Sigmoid colon (tissue), 7 donors: Measurements from ENCODE around the gene CCDC170. TPM values are rescaled to one million over a fixed set of nuclear protein-coding genes. Genes with fewer than 3 reads are reported as not detected.
"Not testable (repeated sequence)": the region's sequence is repeated elsewhere in the genome, so short reads cannot be mapped to it uniquely, and the experiment has no call there.

Source experiments
- DNase-seq: peaks from one replicate; pipeline ENCODE4 v3.0.0-alpha.2; 2019
- H3K27ac ChIP-seq, 4 donors: fragments of 200-600 bp; sonication (generic); one replicate each; pipeline ENCODE4 v1.5.1; 2016 to 2019; ENCODE audit warnings: mild to moderate bottlenecking in 1 of 4
- H3K27me3 ChIP-seq, 3 donors: fragments of 200-600 bp; sonication (generic); one replicate each; pipeline ENCODE4 v1.5.1; 2019; ENCODE audit warnings: mild to moderate bottlenecking in 1 of 3
- H3K36me3 ChIP-seq, 4 donors: fragments of 200-600 bp; sonication (generic); one replicate each; pipeline ENCODE4 v1.5.1; 2016 to 2019
- H3K4me1 ChIP-seq, 4 donors: fragments of 200-600 bp; sonication (generic); one replicate each; pipeline ENCODE4 v1.5.1; 2017 to 2019
- H3K4me3 ChIP-seq, 4 donors: fragments of 200-600 bp; sonication (generic); one replicate each; pipeline ENCODE4 v1.5.1; 2017 to 2019; ENCODE audit warnings: mild to moderate bottlenecking in 2 of 4, moderate library complexity in 1 of 4
- H3K9me3 ChIP-seq, 4 donors: fragments of 200-600 bp in 3 of 4; sonication (generic) in 3 of 4; one replicate each; pipeline versions ENCODE4 v1.5.1 to v1.6.1; 2013 to 2019
- EP300 ChIP-seq, 4 donors: sonication (generic); formaldehyde crosslinking; IDR thresholded peaks; one replicate each; pipeline ENCODE4 v1.6.1; 2017; ENCODE audit warnings: antibody characterized with exemption in 4 of 4
- POLR2A ChIP-seq, 2 donors: fragments of 450-650 bp; IDR thresholded peaks; one replicate each; pipeline ENCODE4 v1.6.1; 2016; ENCODE audit warnings: antibody characterized with exemption in 2 of 2, mild to moderate bottlenecking in 2 of 2, moderate library complexity in 2 of 2
- POLR2AphosphoS5 ChIP-seq, 4 donors: sonication (generic); formaldehyde crosslinking; IDR thresholded peaks; one replicate each; pipeline ENCODE4 v1.6.1; 2017; ENCODE audit warnings: antibody characterized with exemption in 4 of 4
- WGBS, 2 donors: extraction: QIAGEN DNeasy Blood & Tissue Kit; methylation state at CpG; one replicate each; pipeline ENCODE4 v1.1.7; 2013; 5-methylcytosine and 5-hydroxymethylcytosine counted together
- intact Hi-C: fragments of 100-400 bp; cut with DNase I; formaldehyde crosslinking; loops from one replicate; pipeline ENCODE4 v1.15.1; 2023
- polyA plus RNA-seq, 3 donors: library from polyadenylated mRNA; stranded (reverse); fragments of 200-250 nt; gene quantifications; one replicate each; pipeline ENCODE4 v1.2.3, GENCODE V29; 2013
- total RNA-seq, 4 donors: library from RNA; depleted of rRNA; stranded (reverse); fragments of >200 nt; gene quantifications; one replicate each; pipeline ENCODE4 v1.1.0, GENCODE V29; 2016
- TF ChIP-seq, protein P1 (sequence below), 4 experiments: fragments of 450-650 bp in 3 of 4; fragments of 200-600 bp in 1 of 4; IDR thresholded peaks; one replicate each; pipeline ENCODE4 v1.5.1; 2016 to 2019; ENCODE audit warnings: antibody characterized with exemption in 4 of 4, mild to moderate bottlenecking in 3 of 4, moderate library complexity in 2 of 4
- donor health status: healthy with polysubstance abuse.
- donor health status: Bipolar disorder and iron deficiency.
- donor health status: healthy.

The CCDC170 gene
- total and polyA plus RNA-seq, 7 donors, result 0.33 to 2.5 (median 0.66) TPM

DNA sequence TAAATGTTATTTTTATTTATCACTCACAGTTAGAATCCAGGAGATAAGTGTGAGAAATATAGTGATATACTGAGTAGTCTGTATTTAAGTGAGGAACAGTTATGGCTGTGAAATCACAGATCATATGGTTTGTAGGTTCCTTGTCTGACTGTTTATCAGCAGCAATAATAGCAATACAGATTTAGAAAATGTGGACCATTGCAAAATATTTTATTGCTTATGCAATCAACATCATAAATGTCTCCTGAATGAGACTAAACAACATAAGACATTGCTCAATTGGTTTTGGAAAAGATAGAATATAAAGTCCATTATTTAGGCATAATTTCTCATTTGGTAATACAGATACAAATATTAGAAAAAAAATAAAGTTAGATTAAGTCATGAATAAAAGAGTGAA is 43.7 kb downstream of the CCDC170 start:
- no peak overlapping the region for H3K4me3 ChIP-seq
- intact Hi-C loops, result no loop called here
- DNase-seq, result no peak
- no peaks in the 10 kb centered on the region for H3K27me3 ChIP-seq
- no peaks in the 10 kb centered on the region for H3K4me1 ChIP-seq
- H3K36me3 ChIP-seq, result no peaks in the 10 kb centered on the region
- no peak overlapping the region for H3K27ac ChIP-seq
- peaks cover 3 to 7% (median 6%) of the 10 kb centered on the region in 4 donors for H3K9me3 ChIP-seq
- TF ChIP-seq POLR2AphosphoS5 (IDR thresholded peaks at IDR 0.05) (no peak), POLR2A (IDR thresholded peaks at IDR 0.05) (no peak), EP300 (IDR thresholded peaks at IDR 0.05) (no peak)
- TF ChIP-seq, protein P1, sequence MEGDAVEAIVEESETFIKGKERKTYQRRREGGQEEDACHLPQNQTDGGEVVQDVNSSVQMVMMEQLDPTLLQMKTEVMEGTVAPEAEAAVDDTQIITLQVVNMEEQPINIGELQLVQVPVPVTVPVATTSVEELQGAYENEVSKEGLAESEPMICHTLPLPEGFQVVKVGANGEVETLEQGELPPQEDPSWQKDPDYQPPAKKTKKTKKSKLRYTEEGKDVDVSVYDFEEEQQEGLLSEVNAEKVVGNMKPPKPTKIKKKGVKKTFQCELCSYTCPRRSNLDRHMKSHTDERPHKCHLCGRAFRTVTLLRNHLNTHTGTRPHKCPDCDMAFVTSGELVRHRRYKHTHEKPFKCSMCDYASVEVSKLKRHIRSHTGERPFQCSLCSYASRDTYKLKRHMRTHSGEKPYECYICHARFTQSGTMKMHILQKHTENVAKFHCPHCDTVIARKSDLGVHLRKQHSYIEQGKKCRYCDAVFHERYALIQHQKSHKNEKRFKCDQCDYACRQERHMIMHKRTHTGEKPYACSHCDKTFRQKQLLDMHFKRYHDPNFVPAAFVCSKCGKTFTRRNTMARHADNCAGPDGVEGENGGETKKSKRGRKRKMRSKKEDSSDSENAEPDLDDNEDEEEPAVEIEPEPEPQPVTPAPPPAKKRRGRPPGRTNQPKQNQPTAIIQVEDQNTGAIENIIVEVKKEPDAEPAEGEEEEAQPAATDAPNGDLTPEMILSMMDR (IDR thresholded peaks at IDR 0.05), result no peak

DNA sequence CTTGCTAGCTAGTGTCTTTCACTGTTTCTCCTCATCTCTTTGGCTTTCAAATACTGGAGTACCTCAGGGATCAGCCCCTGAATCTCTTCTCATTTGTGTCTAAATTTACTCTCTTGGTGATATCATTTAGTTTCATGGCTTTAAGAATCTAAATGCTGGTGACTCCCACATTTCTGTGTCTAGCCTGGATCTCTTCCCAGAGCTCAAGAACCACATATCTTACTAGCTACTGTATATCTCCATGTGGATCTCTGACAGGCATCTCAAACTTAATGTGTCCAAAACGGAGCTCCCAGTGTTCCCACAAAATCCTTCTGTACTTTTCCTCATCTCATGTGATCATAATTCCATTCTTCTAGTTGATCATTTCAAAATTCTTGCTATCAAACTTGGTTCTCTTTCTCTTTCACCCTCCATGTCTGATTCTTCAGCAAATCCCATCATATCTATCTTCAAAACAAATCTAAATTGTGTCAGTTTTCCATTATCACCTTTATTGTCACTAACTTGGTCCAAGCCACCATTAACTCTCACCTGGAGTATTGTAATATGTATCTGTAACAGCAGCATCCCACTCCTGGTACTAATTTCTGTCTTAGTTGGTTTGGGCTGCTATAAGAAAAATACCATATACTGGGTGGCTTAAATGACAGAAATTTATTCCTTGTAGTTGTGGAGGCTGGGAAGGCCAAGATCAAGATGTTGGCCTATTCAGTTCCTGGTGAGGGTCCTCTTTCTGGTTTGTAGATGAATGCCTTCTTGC is 45.9 kb downstream of the CCDC170 start:
- no peaks in the 10 kb centered on the region for H3K36me3 ChIP-seq
- no peak overlapping the region for H3K4me3 ChIP-seq
- TF ChIP-seq EP300 (IDR thresholded peaks at IDR 0.05) (no peak), POLR2AphosphoS5 (IDR thresholded peaks at IDR 0.05) (no peak), POLR2A (IDR thresholded peaks at IDR 0.05) (no peak)
- TF ChIP-seq, protein P1 (IDR thresholded peaks at IDR 0.05), result no peak
- peaks cover 3 to 7% (median 6%) of the 10 kb centered on the region in 4 donors for H3K9me3 ChIP-seq
- 30 to 62% methylated on average over 1 of the region's 1 CpG for WGBS, 2 donors
- no peak for DNase-seq
- H3K4me1 ChIP-seq, result no peaks in the 10 kb centered on the region
- intact Hi-C loops, result no loop called here
- H3K27me3 ChIP-seq, result no peaks in the 10 kb centered on the region
- H3K27ac ChIP-seq, result no peak overlapping the region

DNA sequence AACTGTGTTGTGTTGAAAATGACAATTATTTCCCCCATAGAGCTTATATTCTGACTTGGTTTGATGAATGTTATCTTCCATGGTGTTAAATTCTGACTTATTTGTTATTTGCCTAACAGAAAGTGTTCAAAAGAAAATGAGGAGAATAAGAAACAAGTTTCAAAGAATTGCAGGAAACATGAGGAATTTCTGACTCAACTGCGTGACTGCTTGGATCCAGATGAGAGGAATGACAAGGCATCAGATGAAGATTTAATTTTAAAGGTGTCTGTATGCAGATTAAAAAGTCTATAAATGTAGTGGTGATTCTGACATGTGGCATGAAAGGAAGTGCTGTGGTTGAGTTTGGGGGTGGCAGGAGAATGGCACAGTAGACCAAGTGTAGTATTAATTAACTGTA is 50.6 kb downstream of the CCDC170 start:
- intact Hi-C loops, result no loop called here

DNA sequence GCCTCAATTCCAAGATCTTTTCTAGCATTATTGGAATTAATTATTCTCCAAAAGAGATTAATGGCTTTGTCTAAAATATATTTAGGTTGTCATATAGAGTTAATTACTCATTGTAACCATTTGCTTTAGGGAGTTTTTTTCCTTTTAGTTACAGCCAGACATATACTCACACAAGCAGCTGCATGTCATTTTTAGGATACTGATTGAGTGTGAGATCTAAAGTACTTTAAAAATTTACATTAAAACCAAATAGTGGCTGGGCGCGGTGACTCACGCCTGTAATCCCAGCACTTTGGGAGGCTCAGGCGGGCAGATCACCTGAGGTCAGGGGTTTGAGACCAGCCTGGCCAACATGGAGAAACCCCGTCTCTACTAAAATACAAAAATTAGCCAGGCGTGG is 51.1 kb downstream of the CCDC170 start:
- H3K4me3 ChIP-seq, H3K36me3 ChIP-seq, H3K27ac ChIP-seq, H3K9me3 ChIP-seq, H3K4me1 ChIP-seq, intact Hi-C loops, DNase-seq, H3K27me3 ChIP-seq: not testable (repeated sequence)
- WGBS, 2 donors, result 93% methylated on average over 6 of the region's 6 CpGs

More for the DNA sequence above, 50.6 kb downstream of the CCDC170 start:
- H3K36me3 ChIP-seq, result no peaks in the 10 kb centered on the region
- peaks cover 3 to 7% (median 5%) of the 10 kb centered on the region in 4 donors for H3K9me3 ChIP-seq
- TF ChIP-seq POLR2A (IDR thresholded peaks at IDR 0.05), result no peak
- TF ChIP-seq, protein P1 (IDR thresholded peaks at IDR 0.05), result no peak
- TF ChIP-seq POLR2AphosphoS5 (IDR thresholded peaks at IDR 0.05), result no peak
- no peak for TF ChIP-seq EP300 (IDR thresholded peaks at IDR 0.05)
- WGBS, 2 donors, result 85 to 89% methylated on average over 1 of the region's 1 CpG
- no peaks in the 10 kb centered on the region for H3K27me3 ChIP-seq
- no peak for DNase-seq
- H3K4me3 ChIP-seq, result no peak overlapping the region
- no peaks in the 10 kb centered on the region for H3K4me1 ChIP-seq
- no peak overlapping the region for H3K27ac ChIP-seq

DNA sequence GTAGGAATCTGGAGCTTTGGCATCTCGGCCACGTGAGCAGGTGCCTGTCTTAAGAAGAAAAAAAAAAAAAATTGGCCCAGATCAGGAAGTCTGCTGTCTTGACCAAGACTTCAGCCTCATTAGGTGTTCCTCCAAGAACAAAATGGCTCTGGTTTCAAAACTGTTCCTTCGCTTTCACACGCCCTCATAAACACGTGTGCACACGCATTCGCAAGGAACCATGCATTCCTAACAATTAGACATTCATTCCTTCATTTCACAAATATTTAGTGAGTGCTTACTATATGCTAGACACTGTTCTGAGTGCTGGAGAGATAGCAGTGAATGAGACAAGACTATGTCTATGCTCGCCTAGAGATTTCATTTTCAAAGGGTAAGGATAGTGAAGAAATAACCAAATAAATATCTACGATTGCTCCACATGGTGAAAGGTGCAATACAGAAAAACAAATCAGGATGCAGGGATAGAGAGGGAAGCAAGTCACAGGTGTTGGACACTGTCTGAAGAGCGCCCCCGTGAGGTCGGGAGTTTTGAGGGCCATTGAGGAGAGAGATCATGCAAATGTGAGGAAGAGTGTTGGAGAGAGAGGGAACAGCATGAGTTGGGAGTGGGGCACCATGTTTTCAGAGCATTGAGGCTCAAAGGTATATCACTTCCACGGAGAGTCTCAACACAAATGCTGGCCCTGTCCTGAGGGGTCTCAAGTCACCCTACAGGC is 53.3 kb downstream of the CCDC170 start:
- no peak for DNase-seq
- no peak overlapping the region for H3K4me3 ChIP-seq
- H3K27ac ChIP-seq, result no peak overlapping the region
- intact Hi-C loops, result no loop called here
- no peaks in the 10 kb centered on the region for H3K9me3 ChIP-seq
- TF ChIP-seq POLR2AphosphoS5 (IDR thresholded peaks at IDR 0.05), result no peak
- no peak for TF ChIP-seq POLR2A (IDR thresholded peaks at IDR 0.05)
- TF ChIP-seq, protein P1 (IDR thresholded peaks at IDR 0.05), result no peak
- H3K4me1 ChIP-seq, result no peaks in the 10 kb centered on the region
- 85 to 89% methylated on average over 13 of the region's 13 CpGs for WGBS, 2 donors
- no peaks in the 10 kb centered on the region for H3K27me3 ChIP-seq
- H3K36me3 ChIP-seq, result no peaks in the 10 kb centered on the region
